Effector CD8-positive, alpha-beta T cell (primary cell): ENCODE data around the gene SLC25A24.

Experiments used
- DNase-seq: peaks from one replicate; lab custom pipeline; 2025; lab: John Stamatoyannopoulos, UW

Gene SLC25A24

DNA sequence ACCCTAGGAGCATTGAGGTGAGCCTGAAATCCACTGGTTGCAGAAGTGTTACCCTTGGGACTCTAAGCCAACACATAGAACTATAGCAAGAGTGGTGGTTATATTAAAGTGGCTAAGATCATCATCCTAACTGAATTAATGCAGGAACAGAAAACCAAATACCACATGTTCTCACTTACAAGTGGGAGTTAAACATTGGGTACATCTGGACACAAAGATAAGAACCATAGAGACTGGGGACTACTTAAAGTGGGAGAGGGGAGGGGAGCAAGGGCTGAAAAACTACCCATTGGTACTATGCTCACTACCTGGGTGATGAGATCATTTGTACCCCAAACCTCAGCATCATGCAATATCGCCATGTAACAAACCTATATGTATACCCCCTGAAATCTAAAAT lies 100.0 kb downstream of the SLC25A24 start:
- no peak for DNase-seq

DNA sequence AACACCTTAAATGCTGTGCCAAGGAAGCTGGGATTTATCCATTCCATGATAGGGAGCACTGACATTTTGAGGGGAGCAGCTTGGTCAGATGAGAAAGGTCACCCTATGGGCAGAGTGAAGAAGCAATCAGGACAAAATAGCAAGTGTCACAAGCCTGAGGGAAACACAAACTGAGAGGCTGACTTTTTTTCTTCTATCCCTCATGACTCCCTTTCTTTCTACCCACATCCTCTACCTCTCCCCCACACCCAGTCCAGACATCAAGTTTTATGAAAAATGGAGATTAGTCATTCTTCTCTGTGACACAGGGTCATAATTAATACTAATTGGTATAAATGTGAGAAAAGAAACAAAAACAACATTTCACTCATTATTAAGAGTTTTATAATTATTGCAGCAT lies 103.1 kb downstream of the SLC25A24 start:
- DNase-seq: no peak

DNA sequence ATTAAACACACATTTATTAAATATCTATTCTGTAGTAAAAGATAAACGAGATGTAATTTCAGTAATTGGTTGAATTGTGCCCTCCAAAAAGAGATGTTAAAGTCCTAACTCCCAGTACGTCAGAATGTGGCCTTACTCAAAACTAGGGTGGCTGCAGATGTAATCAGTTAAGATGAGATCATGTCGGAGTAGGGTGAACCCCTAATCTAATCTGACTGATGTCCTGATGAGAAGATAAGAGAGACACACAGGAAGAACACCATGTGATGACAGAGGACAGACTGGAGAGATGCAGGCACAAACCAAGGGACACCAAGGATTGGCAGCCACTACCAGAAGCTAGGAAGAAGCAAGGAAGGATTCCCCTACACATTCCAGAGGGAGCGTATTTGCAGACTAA lies 104.1 kb downstream of the SLC25A24 start:
- no peak for DNase-seq

DNA sequence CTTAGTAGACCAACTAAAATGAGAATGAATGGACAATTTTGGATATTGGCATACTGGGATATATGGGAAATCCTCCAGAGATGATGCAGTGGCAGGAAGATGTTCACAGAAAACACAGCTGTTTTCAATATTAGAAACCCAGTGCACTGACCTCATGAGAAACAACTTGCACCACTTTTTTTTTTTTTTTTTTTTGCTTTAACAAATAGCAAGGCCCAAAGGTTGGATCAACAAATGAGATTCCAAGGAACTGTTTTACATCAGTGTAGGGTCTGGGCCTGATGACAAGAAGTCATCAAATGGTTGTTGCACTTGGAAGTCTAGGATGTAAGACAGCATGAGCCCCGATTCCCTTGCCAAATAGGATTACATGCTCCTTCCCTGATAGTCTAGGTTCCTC lies 110.7 kb downstream of the SLC25A24 start:
- no peak for DNase-seq

DNA sequence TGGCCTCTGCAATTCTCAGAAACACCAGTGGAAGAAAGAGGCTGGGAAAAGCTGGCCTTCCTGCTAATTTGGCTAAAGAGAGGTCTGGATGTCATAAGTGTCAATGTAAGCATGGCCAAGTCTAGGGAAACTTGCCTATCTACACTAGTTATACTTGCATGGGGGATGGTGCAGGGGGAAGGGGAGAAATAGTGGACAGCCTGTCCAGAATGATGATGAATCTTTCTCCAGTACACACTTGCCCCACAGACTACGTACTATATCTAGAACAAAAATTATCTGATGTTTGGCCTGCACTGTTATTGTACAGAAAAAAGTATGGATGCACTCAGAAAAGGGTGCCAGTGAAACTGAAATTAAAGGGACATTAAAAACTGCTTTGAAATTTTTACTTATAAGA lies 114.5 kb downstream of the SLC25A24 start:
- no peak for DNase-seq

DNA sequence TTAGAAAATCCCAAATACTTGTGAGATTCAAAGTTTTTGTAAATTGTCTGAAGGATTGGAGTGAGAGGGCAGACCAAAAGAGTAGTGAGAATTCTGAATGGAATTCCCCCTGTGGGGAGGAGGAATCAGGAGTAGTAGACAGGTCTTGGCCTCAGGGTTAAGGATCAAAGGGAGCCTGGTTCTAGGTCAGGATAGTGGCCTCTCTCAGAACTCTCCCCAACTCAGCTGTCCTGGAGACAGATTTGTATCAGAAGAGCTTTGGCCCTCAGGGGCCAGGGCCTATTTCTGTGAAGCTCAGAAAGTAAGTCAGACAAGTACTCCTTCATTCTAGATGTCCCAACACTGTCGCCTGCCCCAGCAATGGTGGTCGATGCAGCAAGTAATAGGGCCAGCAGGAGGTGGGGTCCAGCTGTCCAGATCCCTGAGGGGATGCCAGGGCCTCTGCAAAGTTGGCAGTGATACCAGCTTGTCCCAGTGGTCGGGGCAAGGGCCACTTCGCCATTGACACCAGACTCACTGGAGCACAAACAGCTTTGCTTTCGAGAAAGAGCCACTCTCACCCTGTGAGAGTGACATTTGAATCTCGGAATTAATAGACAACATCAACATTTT lies 115.2 kb downstream of the SLC25A24 start:
- no peak for DNase-seq
